H1 (cell line): ENCODE measurements around the gene KIFC1. TPM values are rescaled to one million over a fixed set of nuclear protein-coding genes. Genes with fewer than 3 reads are reported as not detected.
A peak's percentile ranks its signal among the peaks of the same experiment; 100 is the strongest.

Experiments
- CTCF ChIA-PET: fragments of 300-600 bp; sonication (Branson Sonifier 250); formaldehyde crosslinking; loops from one replicate; lab custom pipeline; 2021; ENCODE audit not compliant: partially characterized antibody; lab: Charles Lee
- POLR2A ChIA-PET: fragments of 300-600 bp; sonication (Branson Sonifier 250); formaldehyde crosslinking; loops from one replicate; lab custom pipeline; 2021; ENCODE audit warnings: inconsistent platforms; ENCODE audit not compliant: partially characterized antibody; lab: Charles Lee
- DNase-seq, 2 experiments: peaks; one replicate each; pipeline versions ENCODE4 v3.0.0 to v3.0.0-alpha.2; 2010 to 2022; ENCODE audit warnings: low spot score in 2 of 2, low read depth in 1 of 2, mixed read lengths in 1 of 2
- FAIRE-seq: peaks from 2 replicates; lab custom pipeline; 2011; peaks lifted over from hg19 to GRCh38; lab: Jason Lieb, UNC
- H2AFZ ChIP-seq: 2 replicates; pipeline ENCODE4 v1.8.1; 2012; ENCODE audit warnings: low read length, inconsistent platforms
- H2AK5ac ChIP-seq: 2 replicates; pipeline ENCODE4 v1.6.1; 2013; ENCODE audit warnings: low read depth, low read length
- H2BK120ac ChIP-seq: replicated peaks from 2 replicates; pipeline ENCODE3; 2013; ENCODE audit warnings: low read depth, low read length, inconsistent platforms
- H2BK12ac ChIP-seq: 2 replicates; pipeline ENCODE4 v1.6.1; 2013; ENCODE audit warnings: low read depth, low read length
- H2BK15ac ChIP-seq: 2 replicates; pipeline ENCODE4 v1.6.1; 2013; ENCODE audit warnings: low read length
- H2BK20ac ChIP-seq: 2 replicates; pipeline ENCODE4 v1.6.1; 2013; ENCODE audit warnings: low read length
- H2BK5ac ChIP-seq: 2 replicates; pipeline ENCODE4 v1.6.1; 2013; ENCODE audit warnings: low read depth, low read length
- H3K14ac ChIP-seq: 2 replicates; pipeline ENCODE4 v1.6.1; 2013; ENCODE audit warnings: inconsistent platforms; ENCODE audit not compliant: insufficient read length
- H3K18ac ChIP-seq: 2 replicates; pipeline ENCODE4 v1.6.1; 2013; ENCODE audit warnings: low read length; ENCODE audit errors: extremely low read depth
- H3K23ac ChIP-seq: 2 replicates; pipeline ENCODE4 v1.6.1; 2013; ENCODE audit warnings: inconsistent platforms; ENCODE audit not compliant: insufficient read length
- H3K23me2 ChIP-seq: 2 replicates; pipeline ENCODE4 v1.6.1; 2013; ENCODE audit warnings: low read depth, low read length
- H3K27ac ChIP-seq: 2 replicates; pipeline ENCODE4 v1.6.1; 2011; ENCODE audit warnings: low read depth, low read length, inconsistent platforms
- H3K27me3 ChIP-seq, 4 experiments: replicated peaks in 1 of 4; 1 replicate in 1 of 4; 2 replicates in 3 of 4; pipeline versions ENCODE4 v1.6.1 to v1.8.1; 2011 to 2013; ENCODE audit warnings: low read length in 3 of 4, mild to moderate bottlenecking in 3 of 4, inconsistent platforms in 2 of 4, mixed read lengths in 2 of 4, moderate library complexity in 1 of 4; ENCODE audit not compliant: control insufficient read depth in 3 of 4, insufficient read depth in 3 of 4; ENCODE audit errors: extremely low read depth in 1 of 4
- H3K36me3 ChIP-seq, 4 experiments: 2 replicates each; pipeline versions ENCODE4 v1.6.1 to v1.8.1; 2011 to 2013; ENCODE audit warnings: mild to moderate bottlenecking in 4 of 4, low read length in 3 of 4, moderate library complexity in 2 of 4, control low read depth in 1 of 4, inconsistent platforms in 1 of 4; ENCODE audit not compliant: insufficient read depth in 4 of 4, control insufficient read depth in 2 of 4
- H3K4ac ChIP-seq: replicated peaks from 2 replicates; pipeline ENCODE3; 2013; ENCODE audit warnings: low read length, low read depth, mixed read lengths, inconsistent platforms; ENCODE audit not compliant: insufficient read length
- H3K4me1 ChIP-seq, 4 experiments: replicated peaks in 1 of 4; 1 replicate in 1 of 4; 2 replicates in 3 of 4; pipeline versions ENCODE4 v1.6.1 to v1.8.1; 2011 to 2013; ENCODE audit warnings: low read length in 3 of 4, inconsistent platforms in 2 of 4, mixed read lengths in 1 of 4; ENCODE audit not compliant: insufficient read depth in 4 of 4, control insufficient read depth in 3 of 4
- H3K4me2 ChIP-seq, 2 experiments: 2 replicates each; pipeline versions ENCODE4 v1.6.1 to v1.8.1; 2011 to 2013; ENCODE audit warnings: low read depth in 2 of 2, low read length in 2 of 2, control low read depth in 1 of 2, inconsistent platforms in 1 of 2, mild to moderate bottlenecking in 1 of 2; ENCODE audit not compliant: insufficient read depth in 1 of 2
- H3K4me3 ChIP-seq, 4 experiments: fragments of 200-600, 300-600 bp in 1 of 4; sonication (generic), shearing (Covaris generic), sonication (Bioruptor Twin) in 1 of 4; 2 replicates each; pipeline versions ENCODE4 v1.5.1 to v1.8.1; 2011 to 2016; ENCODE audit warnings: low read length in 4 of 4, low read depth in 3 of 4, control low read depth in 2 of 4, inconsistent platforms in 2 of 4, mild to moderate bottlenecking in 2 of 4, mixed read lengths in 1 of 4, moderate library complexity in 1 of 4; ENCODE audit not compliant: insufficient read depth in 2 of 4; ENCODE audit errors: extremely low read depth in 1 of 4
- H3K56ac ChIP-seq: replicated peaks from 2 replicates; pipeline ENCODE3; 2013; ENCODE audit warnings: low read depth, mild to moderate bottlenecking, mixed read lengths, low read length, inconsistent platforms; ENCODE audit not compliant: insufficient read length
- H3K79me1 ChIP-seq: 2 replicates; pipeline ENCODE4 v1.6.1; 2013; ENCODE audit warnings: low read depth, low read length, control low read depth
- H3K79me2 ChIP-seq, 2 experiments: 2 replicates each; pipeline versions ENCODE4 v1.6.1 to v1.8.1; 2012 to 2013; ENCODE audit warnings: low read length in 2 of 2, mild to moderate bottlenecking in 2 of 2, inconsistent platforms in 1 of 2; ENCODE audit not compliant: insufficient read depth in 2 of 2, control insufficient read depth in 1 of 2
- H3K9ac ChIP-seq, 4 experiments: replicated peaks in 1 of 4; 1 replicate in 1 of 4; 2 replicates in 3 of 4; pipeline versions ENCODE4 v1.6.1 to v1.8.1; 2011 to 2013; ENCODE audit warnings: low read depth in 3 of 4, low read length in 3 of 4, control low read depth in 2 of 4, mild to moderate bottlenecking in 2 of 4, moderate library complexity in 2 of 4, inconsistent platforms in 1 of 4; ENCODE audit errors: extremely low read depth in 1 of 4
- H3K9me3 ChIP-seq, 2 experiments: 2 replicates each; pipeline versions ENCODE4 v1.6.1 to v1.8.1; 2012 to 2013; ENCODE audit warnings: mild to moderate bottlenecking in 2 of 2, moderate library complexity in 2 of 2, control low read depth in 1 of 2, inconsistent platforms in 1 of 2, low read depth in 1 of 2, low read length in 1 of 2, mixed read lengths in 1 of 2; ENCODE audit not compliant: insufficient read depth in 2 of 2
- H4K20me1 ChIP-seq, 2 experiments: replicated peaks in 1 of 2; 2 replicates each; pipeline versions ENCODE3 to v1.8.1; 2011 to 2013; ENCODE audit warnings: inconsistent platforms in 2 of 2, low read length in 2 of 2, mild to moderate bottlenecking in 1 of 2; ENCODE audit not compliant: insufficient read depth in 2 of 2, control insufficient read depth in 1 of 2
- H4K5ac ChIP-seq: 2 replicates; pipeline ENCODE4 v1.6.1; 2013; ENCODE audit warnings: low read length, low read depth, mixed read lengths, inconsistent platforms; ENCODE audit not compliant: insufficient read length
- H4K8ac ChIP-seq: 2 replicates; pipeline ENCODE4 v1.8.0; 2013; ENCODE audit warnings: mild to moderate bottlenecking, moderate library complexity, low read length, inconsistent platforms; ENCODE audit not compliant: insufficient read depth; ENCODE audit errors: extremely low read depth
- H4K91ac ChIP-seq: replicated peaks from 2 replicates; pipeline ENCODE3; 2013; ENCODE audit warnings: low read length, mixed read lengths, inconsistent platforms; ENCODE audit not compliant: insufficient read length
- BACH1 ChIP-seq: IDR thresholded peaks from 2 replicates; pipeline ENCODE4 v1.6.1; 2012; ENCODE audit warnings: low read length, improper control_type of control experiment
- CBX5 ChIP-seq: fragments of 300-800, 300-1000 bp; sonication (generic); IDR thresholded peaks from 2 replicates; pipeline ENCODE4 v1.7.1; 2016; ENCODE audit warnings: antibody characterized with exemption, low read length, low read depth
- RAD21 ChIP-seq, 2 experiments: IDR thresholded peaks in 1 of 2; conservative IDR thresholded peaks in 1 of 2; 2 replicates each; pipeline ENCODE4 v1.6.1; 2011; ENCODE audit warnings: low read depth in 2 of 2, low read length in 2 of 2, improper control_type of control experiment in 1 of 2, inconsistent platforms in 1 of 2, mild to moderate bottlenecking in 1 of 2, moderate library complexity in 1 of 2
- WGBS, 2 experiments: shearing (Covaris generic) in 1 of 2; methylation state at CpG; one replicate each; pipeline versions ENCODE4 v1.1.6 to v1.1.7; 2013 to 2015; ENCODE audit warnings: low lambda C conversion rate in 2 of 2, mixed read lengths in 2 of 2, inconsistent platforms in 1 of 2, low coverage in 1 of 2, missing lambda C conversion rate in 1 of 2; ENCODE audit not compliant: insufficient replicate concordance in 2 of 2, insufficient coverage in 1 of 2, insufficient read length in 1 of 2; ENCODE audit errors: extremely low coverage in 1 of 2, missing lambda C conversion rate in 1 of 2; 5-methylcytosine and 5-hydroxymethylcytosine counted together
- polyA plus RNA-seq, 7 experiments: library from polyadenylated mRNA; depleted of rRNA in 3 of 7; stranded (reverse) in 5 of 7; unstranded in 2 of 7; fragments of >200 nt in 5 of 7; fragments of 200-250 nt in 2 of 7; gene quantifications; 1 replicate in 5 of 7; 2 replicates in 1 of 7; 4 replicates in 1 of 7; pipeline versions ENCODE4 v1.2.1 to v1.2.3, GENCODE V29; 2011 to 2013; ENCODE audit warnings: missing spikeins in 2 of 7, mixed read lengths in 2 of 7
- total RNA-seq: library from RNA; stranded (reverse); fragmentation: NEBNext Ultra II Directional; extraction: Animal tissue kit (Norgen Biotek cat#: 25700); gene quantifications from 2 replicates; pipeline ENCODE4 v1.2.1, GENCODE V29; 2021
- TF ChIP-seq, protein P1 (sequence below), 3 experiments: IDR thresholded peaks; 1 replicate in 2 of 3; 2 replicates in 1 of 3; pipeline versions ENCODE4 v1.5.1 to v1.6.1; 2011; ENCODE audit warnings: low read length in 3 of 3, mild to moderate bottlenecking in 3 of 3, inconsistent platforms in 2 of 3, low read depth in 1 of 3, moderate library complexity in 1 of 3; ENCODE audit not compliant: insufficient read depth in 1 of 3; ENCODE audit errors: control extremely low read depth in 1 of 3

Gene KIFC1
- total and polyA plus RNA-seq, 2 of the 8 experiments (the other 6 are each of a cell fraction or from before 2014, with no cell fraction given), result 46.6 to 64.3 TPM

DNA sequence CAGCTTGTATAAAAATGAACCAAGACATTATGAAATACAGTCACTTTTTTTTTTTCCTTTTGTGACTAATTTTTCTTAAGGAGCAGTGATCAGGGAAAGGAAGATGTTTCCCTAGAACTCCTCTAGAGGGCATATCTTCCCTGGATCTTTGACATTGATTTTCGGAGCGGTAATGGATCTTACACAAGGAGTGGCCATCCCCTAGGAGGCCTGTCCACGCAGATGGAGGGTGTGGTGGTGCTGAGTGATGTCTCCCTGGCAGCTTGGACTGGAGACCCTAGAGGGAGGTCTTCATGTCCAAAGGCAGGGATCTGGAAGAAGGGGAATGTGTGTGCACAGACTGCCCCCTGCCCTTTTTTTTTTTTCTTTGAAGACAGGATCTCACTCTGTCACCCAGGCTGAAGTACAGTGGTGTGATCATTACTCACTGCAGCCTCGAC lies 7.0 kb upstream of the KIFC1 start:
- H3K18ac ChIP-seq, result no peak overlapping the region
- no peak overlapping the region for H4K5ac ChIP-seq
- ChIA-PET CTCF (interaction anchor here (0.5 to 2.7 kb wide), 19 partner anchors 9 to 1296 kb away, joined by 3 to 14 read pairs (median 3); no protein-coding TSS in a partner anchor), POLR2A (interaction anchor here (0.6 to 1.5 kb wide), 4 partner anchors 36 to 223 kb away, joined by 4 to 5 read pairs (median 4); partner anchors contain the start of gene ZBTB9)
- H3K4me2 ChIP-seq, result peak overlapping the region in 1 of 2 experiments; percentile 16; a peak in 2 of 4 replicates
- TF ChIP-seq CBX5 (no peak), BACH1 (no peak), RAD21 (IDR thresholded peaks at IDR 0.05 in 1 of 2, conservative IDR thresholded peaks at IDR 0.05 in 1 of 2; ENCODE audit: low read depth in 2 of 2, low read length in 2 of 2) (peak; percentile 34 to 46; a peak in 3 of 4 replicates)
- TF ChIP-seq, protein P1, sequence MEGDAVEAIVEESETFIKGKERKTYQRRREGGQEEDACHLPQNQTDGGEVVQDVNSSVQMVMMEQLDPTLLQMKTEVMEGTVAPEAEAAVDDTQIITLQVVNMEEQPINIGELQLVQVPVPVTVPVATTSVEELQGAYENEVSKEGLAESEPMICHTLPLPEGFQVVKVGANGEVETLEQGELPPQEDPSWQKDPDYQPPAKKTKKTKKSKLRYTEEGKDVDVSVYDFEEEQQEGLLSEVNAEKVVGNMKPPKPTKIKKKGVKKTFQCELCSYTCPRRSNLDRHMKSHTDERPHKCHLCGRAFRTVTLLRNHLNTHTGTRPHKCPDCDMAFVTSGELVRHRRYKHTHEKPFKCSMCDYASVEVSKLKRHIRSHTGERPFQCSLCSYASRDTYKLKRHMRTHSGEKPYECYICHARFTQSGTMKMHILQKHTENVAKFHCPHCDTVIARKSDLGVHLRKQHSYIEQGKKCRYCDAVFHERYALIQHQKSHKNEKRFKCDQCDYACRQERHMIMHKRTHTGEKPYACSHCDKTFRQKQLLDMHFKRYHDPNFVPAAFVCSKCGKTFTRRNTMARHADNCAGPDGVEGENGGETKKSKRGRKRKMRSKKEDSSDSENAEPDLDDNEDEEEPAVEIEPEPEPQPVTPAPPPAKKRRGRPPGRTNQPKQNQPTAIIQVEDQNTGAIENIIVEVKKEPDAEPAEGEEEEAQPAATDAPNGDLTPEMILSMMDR (IDR thresholded peaks at IDR 0.05; ENCODE audit: control extremely low read depth in 1 of 3, insufficient read depth in 1 of 3, low read depth in 1 of 3, low read length in 3 of 3), result peak; percentile 4 to 50 (median 47)
- peak; percentile 52 for FAIRE-seq
- H3K14ac ChIP-seq, result no peak overlapping the region
- no peak overlapping the region for H3K4ac ChIP-seq
- H2BK5ac ChIP-seq, result no peak overlapping the region
- H2BK120ac ChIP-seq, result no peak overlapping the region
- DNase-seq, result no peak
- H2AK5ac ChIP-seq, result no peak overlapping the region
- H2BK15ac ChIP-seq, result no peak overlapping the region
- no peak overlapping the region for H4K91ac ChIP-seq
- H2AFZ ChIP-seq, result peak overlapping the region; percentile 90
- H3K79me2 ChIP-seq, result no peaks in the 10 kb centered on the region
- no peak overlapping the region for H3K4me3 ChIP-seq
- H3K9me3 ChIP-seq, result no peaks in the 10 kb centered on the region
- H3K23me2 ChIP-seq, result no peaks in the 10 kb centered on the region
- H4K8ac ChIP-seq, result peak overlapping the region; percentile 93; the same call in 1 of the 2 replicates
- no peak overlapping the region for H3K9ac ChIP-seq
- no peak overlapping the region for H2BK12ac ChIP-seq
- H4K20me1 ChIP-seq, result no peaks in the 10 kb centered on the region
- peak overlapping the region; percentile 16; the same call in 1 of the 2 replicates for H2BK20ac ChIP-seq
- no peaks in the 10 kb centered on the region for H3K36me3 ChIP-seq
- no peak overlapping the region for H3K27ac ChIP-seq
- H3K79me1 ChIP-seq, result no peaks in the 10 kb centered on the region
- H3K56ac ChIP-seq, result no peak overlapping the region
- H3K4me1 ChIP-seq, result no peaks in the 10 kb centered on the region
- no peaks in the 10 kb centered on the region for H3K27me3 ChIP-seq
- H3K23ac ChIP-seq, result no peak overlapping the region
- 41% methylated on average over 4 of the region's 4 CpGs; no CpG with 5 or more reads in 1 of the 2 experiments for WGBS, 2 experiments
